HG03575 (cell line): Measurements from ENCODE around the gene G6PC1.
"Not testable (repeated sequence)": the region's sequence is repeated elsewhere in the genome, so short reads cannot be mapped to it uniquely, and the experiment has no call there.

Experiments used
- ATAC-seq: cut with Tn5 transposase; IDR thresholded peaks from one replicate; pipeline ENCODE4 v1.9.1; 2021; ENCODE audit not compliant: unreplicated experiment, insufficient number of reproducible peaks, low FRiP score; ENCODE audit errors: extremely low read depth

The G6PC1 gene

DNA sequence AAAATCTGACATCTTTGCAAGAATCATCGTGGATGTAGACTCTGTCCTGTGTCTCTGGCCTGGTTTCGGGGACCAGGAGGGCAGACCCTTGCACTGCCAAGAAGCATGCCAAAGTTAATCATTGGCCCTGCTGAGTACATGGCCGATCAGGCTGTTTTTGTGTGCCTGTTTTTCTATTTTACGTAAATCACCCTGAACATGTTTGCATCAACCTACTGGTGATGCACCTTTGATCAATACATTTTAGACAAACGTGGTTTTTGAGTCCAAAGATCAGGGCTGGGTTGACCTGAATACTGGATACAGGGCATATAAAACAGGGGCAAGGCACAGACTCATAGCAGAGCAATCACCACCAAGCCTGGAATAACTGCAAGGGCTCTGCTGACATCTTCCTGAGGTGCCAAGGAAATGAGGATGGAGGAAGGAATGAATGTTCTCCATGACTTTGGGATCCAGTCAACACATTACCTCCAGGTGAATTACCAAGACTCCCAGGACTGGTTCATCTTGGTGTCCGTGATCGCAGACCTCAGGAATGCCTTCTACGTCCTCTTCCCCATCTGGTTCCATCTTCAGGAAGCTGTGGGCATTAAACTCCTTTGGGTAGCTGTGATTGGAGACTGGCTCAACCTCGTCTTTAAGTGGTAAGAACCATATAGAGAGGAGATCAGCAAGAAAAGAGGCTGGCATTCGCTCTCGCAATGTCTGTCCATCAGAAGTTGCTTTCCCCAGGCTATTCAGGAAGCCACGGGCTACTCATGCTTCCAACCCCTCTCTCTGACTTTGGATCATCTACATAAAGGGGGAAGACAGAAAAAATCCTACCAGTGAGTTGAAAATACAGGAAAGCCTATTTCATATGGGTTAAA lies at the start of gene G6PC1:
Gene G6PC1, plus strand, starts transcription at position 340 of the 872 bp plus-strand sequence. Its CDS starts 78 bp downstream, at position 418.
- ATAC-seq, result no peak

DNA sequence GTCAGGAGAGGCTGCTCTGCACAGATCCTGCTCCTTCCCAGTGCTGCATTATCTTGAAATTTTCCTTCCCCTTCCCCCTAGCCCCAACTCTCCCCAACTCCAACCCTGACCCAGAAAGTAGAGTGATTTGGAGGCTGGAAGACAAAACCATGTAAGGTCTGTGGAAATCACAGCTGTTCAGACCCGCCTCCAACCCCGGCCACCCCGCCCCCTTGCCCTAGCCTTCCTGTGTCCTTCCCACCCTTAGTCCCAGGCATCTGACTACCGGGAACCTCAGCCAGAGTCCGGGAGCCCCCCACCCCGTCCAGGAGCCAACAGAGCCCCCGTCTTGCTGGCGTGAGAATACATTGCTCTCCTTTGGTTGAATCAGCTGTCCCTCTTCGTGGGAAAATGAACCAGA lies 49.6 kb upstream of the G6PC1 start, which contains the start of gene AOC3:
Gene AOC3, plus strand, starts transcription at position 246 of the 400 bp plus-strand sequence. Its CDS starts 145 bp downstream, at position 391.
- no peak for ATAC-seq

DNA sequence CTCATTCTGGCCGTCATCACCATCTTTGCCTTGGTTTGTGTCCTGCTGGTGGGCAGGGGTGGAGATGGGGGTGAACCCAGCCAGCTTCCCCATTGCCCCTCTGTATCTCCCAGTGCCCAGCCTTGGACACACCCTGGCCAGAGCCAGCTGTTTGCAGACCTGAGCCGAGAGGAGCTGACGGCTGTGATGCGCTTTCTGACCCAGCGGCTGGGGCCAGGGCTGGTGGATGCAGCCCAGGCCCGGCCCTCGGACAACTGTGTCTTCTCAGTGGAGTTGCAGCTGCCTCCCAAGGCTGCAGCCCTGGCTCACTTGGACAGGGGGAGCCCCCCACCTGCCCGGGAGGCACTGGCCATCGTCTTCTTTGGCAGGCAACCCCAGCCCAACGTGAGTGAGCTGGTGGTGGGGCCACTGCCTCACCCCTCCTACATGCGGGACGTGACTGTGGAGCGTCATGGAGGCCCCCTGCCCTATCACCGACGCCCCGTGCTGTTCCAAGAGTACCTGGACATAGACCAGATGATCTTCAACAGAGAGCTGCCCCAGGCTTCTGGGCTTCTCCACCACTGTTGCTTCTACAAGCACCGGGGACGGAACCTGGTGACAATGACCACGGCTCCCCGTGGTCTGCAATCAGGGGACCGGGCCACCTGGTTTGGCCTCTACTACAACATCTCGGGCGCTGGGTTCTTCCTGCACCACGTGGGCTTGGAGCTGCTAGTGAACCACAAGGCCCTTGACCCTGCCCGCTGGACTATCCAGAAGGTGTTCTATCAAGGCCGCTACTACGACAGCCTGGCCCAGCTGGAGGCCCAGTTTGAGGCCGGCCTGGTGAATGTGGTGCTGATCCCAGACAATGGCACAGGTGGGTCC lies 49.0 kb upstream of the G6PC1 start:
- ATAC-seq, result not testable (repeated sequence)

- no peak for ATAC-seq
Observed at GRCh38 chr17:42852351-42852750, 48.2 kb upstream of the G6PC1 start.

GRCh38 chr17:42853004-42853403 lies 47.6 kb upstream of the G6PC1 start:
- no peak for ATAC-seq

- ATAC-seq, result no peak
Observed at GRCh38 chr17:42853597-42853967, 47.0 kb upstream of the G6PC1 start.

DNA sequence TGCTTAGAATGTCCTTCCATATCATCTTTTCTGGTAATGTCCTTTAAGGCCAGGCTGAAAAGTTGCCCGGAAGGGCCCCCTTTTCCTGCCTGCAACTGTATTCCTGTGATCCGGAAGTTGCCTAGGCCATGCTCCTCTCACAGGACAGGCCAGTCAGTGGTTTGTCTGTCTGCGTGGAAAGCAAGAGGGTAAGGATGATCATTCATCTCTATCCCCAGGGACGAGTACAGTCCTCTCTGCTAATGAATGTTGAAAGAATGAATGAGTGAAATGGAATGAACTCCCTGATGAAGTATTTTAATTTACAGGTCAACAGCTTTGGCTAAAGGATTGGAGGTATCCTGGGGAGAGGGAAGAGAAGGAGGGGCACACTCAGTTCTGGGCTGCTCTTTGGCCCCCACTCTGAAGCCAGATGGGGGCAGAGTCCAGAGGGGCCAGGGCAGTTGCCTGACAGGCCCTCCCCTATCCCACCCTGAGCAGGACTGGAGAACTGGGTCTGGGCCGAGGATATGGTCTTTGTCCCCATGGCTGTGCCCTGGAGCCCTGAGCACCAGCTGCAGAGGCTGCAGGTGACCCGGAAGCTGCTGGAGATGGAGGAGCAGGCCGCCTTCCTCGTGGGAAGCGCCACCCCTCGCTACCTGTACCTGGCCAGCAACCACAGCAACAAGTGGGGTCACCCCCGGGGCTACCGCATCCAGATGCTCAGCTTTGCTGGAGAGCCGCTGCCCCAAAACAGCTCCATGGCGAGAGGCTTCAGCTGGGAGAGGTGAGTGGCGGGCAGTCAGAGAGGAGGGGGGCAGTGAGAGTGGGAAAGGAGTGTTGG lies 46.4 kb upstream of the G6PC1 start:
- ATAC-seq, result no peak

GRCh38 chr17:42855048-42855596 lies 45.5 kb upstream of the G6PC1 start:
- ATAC-seq, result no peak

DNA sequence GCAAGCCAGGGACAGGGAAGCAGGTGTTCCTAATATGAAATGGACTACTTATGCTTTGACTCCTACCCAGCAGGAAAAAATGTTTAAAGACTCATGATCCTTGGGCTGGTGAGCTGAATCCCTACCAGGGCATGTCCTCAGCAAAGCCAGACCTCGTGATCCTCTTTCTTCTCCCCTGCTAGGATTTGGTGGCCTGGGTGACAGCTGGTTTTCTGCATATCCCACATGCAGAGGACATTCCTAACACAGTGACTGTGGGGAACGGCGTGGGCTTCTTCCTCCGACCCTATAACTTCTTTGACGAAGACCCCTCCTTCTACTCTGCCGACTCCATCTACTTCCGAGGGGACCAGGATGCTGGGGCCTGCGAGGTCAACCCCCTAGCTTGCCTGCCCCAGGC lies 44.5 kb upstream of the G6PC1 start:
- ATAC-seq, result not testable (repeated sequence)

GRCh38 chr17:42856516-42856915 lies 44.1 kb upstream of the G6PC1 start:
- not testable (repeated sequence) for ATAC-seq

DNA sequence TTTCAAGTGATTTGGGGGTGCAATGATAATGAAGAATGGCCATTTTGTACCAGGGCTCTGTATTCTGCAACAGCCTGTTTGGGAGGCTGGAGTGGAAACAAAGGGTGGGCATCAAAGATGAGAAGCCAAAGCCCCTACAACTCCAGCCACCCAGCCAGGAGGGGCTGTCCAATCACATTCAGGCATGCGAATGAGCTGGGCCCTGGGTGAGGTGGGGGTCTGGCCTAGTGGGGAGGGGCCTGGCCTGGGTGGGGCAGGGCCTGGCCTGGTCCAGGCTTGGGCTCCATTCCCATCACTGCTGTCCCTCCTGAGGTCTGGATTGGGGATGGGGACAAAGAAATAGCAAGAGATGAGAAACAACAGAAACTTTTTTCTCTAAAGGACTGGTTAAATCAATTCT lies 43.2 kb upstream of the G6PC1 start:
- no peak for ATAC-seq

GRCh38 chr17:42865638-42866094 lies 34.9 kb upstream of the G6PC1 start:
- no peak for ATAC-seq

- no peak for ATAC-seq
Observed at GRCh38 chr17:42866216-42866615, 34.4 kb upstream of the G6PC1 start.

DNA sequence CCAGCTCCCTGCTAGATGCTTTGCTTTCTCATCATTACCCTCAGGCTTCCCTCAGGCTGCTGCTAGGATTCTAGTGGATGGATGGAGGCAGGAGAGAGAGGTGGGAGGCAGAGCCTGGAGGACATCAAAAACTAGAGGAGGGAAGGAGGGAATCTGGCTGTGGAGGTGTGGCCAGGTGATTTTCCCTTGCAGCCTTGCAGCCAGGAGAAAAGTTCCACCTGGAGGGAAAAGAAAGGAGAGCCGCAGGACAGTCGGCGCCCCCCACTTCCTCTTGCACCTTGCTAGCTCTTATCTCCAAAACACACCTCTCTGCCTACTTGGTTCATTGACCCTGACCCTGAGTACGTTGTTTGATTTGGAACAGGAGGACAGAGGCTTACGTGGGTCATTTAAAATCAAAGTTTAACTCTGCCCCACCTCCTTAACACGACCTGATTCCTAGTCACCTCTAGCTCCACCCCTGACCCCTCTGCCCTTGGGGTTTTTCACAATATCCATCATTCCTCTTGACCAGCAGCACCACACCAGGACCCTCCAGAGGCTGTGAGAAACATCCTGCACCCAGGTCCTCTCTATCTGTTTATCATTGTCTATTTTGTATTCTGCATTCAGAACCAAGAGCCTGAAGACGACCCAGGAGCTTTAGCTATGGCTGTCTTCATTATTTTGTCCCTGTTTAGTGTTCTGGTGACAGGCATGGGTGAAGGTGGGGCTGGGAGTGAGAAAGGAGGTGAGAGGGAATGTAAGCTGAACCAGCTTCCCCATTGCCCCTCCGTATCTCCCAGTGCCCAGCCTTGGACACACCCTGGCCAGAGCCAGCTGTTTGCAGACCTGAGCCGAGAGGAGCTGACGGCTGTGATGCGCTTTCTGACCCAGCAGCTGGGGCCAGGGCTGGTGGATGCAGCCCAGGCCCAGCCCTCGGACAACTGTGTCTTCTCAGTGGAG lies 33.7 kb upstream of the G6PC1 start:
- no peak for ATAC-seq

GRCh38 chr17:42867694-42868261 lies 32.8 kb upstream of the G6PC1 start:
- not testable (repeated sequence) for ATAC-seq

DNA sequence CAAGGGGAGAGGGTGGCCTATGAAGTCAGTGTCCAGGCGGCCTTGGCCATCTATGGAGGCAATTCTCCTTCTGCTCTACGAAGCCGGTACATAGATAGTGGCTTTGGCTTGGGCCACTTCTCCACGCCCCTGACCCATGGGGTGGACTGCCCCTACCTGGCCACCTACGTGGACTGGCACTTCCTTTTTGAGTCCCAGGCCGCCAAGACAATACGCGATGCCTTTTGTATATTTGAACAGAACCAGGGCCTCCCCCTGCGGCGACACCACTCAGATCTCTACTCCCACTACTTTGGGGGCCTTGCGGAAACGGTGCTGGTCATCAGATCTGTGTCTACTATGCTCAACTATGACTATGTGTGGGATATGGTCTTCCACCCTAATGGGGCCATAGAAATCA lies 32.3 kb upstream of the G6PC1 start:
- no peak for ATAC-seq

DNA sequence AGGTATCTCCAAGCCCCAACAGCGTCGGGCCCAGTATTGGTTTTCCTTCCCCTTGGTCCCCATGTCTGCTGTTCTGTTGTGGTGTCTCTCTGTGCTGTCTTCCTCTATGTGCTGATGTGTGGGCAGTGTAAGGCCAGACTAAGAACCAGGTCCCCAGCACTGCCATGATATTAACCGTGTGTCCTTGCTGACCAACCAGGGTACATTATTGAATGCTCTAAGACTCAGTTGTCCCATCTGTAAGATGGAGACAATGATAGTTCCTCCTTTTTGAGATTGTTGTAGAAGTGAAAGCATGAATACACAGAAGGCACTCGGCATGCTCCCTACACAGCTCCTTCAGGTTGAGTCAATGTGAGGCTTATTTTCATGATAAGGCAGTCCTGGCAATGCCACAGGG lies 29.0 kb upstream of the G6PC1 start:
- no peak for ATAC-seq
